Body of pancreas (tissue), 4 donors: ENCODE data around the gene TMEM245. TPM values are rescaled to one million over a fixed set of nuclear protein-coding genes. Genes with fewer than 3 reads are reported as not detected.
"Not testable (repeated sequence)": the region's sequence is repeated elsewhere in the genome, so short reads cannot be mapped to it uniquely, and the experiment has no call there.

Source experiments
- ATAC-seq: fragments of 150-250 bp; one replicate; pipeline ENCODE4 v1.9.1; 2016
- DNase-seq, 4 donors: peaks; one replicate each; pipeline ENCODE4 v3.0.0-alpha.2; 2019
- H3K27ac ChIP-seq, 4 donors: fragments of 200-600 bp; sonication (generic); 1 replicate in 3 of 4; 2 replicates in 1 of 4; pipeline versions ENCODE4 v1.5.1 to v1.6.1; 2016 to 2019; ENCODE audit warnings: mild to moderate bottlenecking in 1 of 4, mixed read lengths in 1 of 4, moderate library complexity in 1 of 4
- H3K27me3 ChIP-seq, 2 donors: fragments of 200-600 bp; sonication (generic); one replicate each; pipeline ENCODE4 v1.6.0; 2016; ENCODE audit warnings: mild to moderate bottlenecking in 1 of 2
- H3K36me3 ChIP-seq, 2 donors: fragments of 200-600 bp; sonication (generic); replicated peaks in 1 of 2; 2 replicates each; pipeline ENCODE4 v1.5.1; 2016; ENCODE audit warnings: low read depth in 2 of 2; ENCODE audit not compliant: insufficient read depth in 1 of 2
- H3K4me1 ChIP-seq: fragments of 200-600 bp; sonication (generic); one replicate; pipeline ENCODE4 v1.6.0; 2016
- H3K4me3 ChIP-seq, 2 donors: fragments of 200-600 bp; sonication (generic); 1 replicate in 1 of 2; 2 replicates in 1 of 2; pipeline ENCODE4 v1.5.1; 2016 to 2019
- H3K9me3 ChIP-seq, 3 donors: fragments of 200-600 bp; sonication (generic); 1 replicate in 2 of 3; 2 replicates in 1 of 3; pipeline ENCODE4 v1.5.1; 2016
- CTCF ChIP-seq, 7 experiments: fragments of 450-650 bp in 4 of 7; fragments of 200-600 bp in 3 of 7; sonication (generic) in 3 of 7; IDR thresholded peaks; one replicate each; pipeline ENCODE4 v1.5.1; 2016 to 2019; ENCODE audit warnings: antibody characterized with exemption in 7 of 7
- POLR2A ChIP-seq, 3 donors: fragments of 450-650 bp; IDR thresholded peaks; one replicate each; pipeline ENCODE4 v1.6.1; 2016; ENCODE audit warnings: antibody characterized with exemption in 3 of 3, mild to moderate bottlenecking in 2 of 3
- WGBS, 2 donors: methylation state at CpG; one replicate each; pipeline ENCODE4 v1.1.5; 2017; 5-methylcytosine and 5-hydroxymethylcytosine counted together
- intact Hi-C: fragments of 100-400 bp; cut with DNase I; formaldehyde crosslinking; loops from one replicate; pipeline ENCODE4 v1.15.1; 2023
- total RNA-seq, 2 donors: library from RNA; depleted of rRNA; stranded (reverse); fragments of >200 nt; gene quantifications; one replicate each; pipeline ENCODE4 v1.1.0, GENCODE V29; 2016

TMEM245 gene
- total RNA-seq, 2 donors from 2014 or later: 38.9 to 47.0 TPM

GRCh38 chr9:109129470-109130197 is 9.9 kb upstream of the TMEM245 start:
- intact Hi-C loops: no loop called here
- 31 to 36% methylated on average over 6 of the region's 6 CpGs for WGBS, 2 donors

DNA sequence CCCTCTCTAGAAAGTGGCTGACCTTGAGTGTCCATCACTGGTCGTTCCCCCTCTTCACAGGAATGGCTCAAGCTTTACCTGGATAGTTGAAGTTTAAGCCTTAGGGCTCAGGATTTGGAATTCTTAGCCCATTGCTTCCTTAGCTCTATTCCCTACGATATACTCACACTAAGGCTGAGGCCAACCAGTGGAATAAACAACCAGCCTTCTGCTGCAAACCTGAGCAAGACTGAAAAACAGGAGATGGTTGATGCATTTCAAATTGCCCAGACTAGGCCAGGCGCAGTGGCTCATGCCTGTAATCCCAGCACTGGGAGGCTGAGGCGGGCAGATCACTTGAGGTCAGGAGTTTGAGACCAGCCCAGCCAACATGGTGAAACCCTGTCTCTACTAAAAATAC is 6.9 kb upstream of the TMEM245 start:
- H3K27ac ChIP-seq, H3K4me3 ChIP-seq, ATAC-seq, intact Hi-C loops, H3K9me3 ChIP-seq, H3K4me1 ChIP-seq, H3K27me3 ChIP-seq, H3K36me3 ChIP-seq, DNase-seq: not testable (repeated sequence)
- 69 to 70% methylated on average over 2 to 4 of the region's 4 CpGs for WGBS, 2 donors

More at GRCh38 chr9:109129470-109130197, 9.9 kb upstream of the TMEM245 start:
- no peak for DNase-seq
- no peak overlapping the region for H3K27ac ChIP-seq
- no peaks in the 10 kb centered on the region for H3K4me1 ChIP-seq
- H3K4me3 ChIP-seq: no peak overlapping the region
- H3K36me3 ChIP-seq: no peaks in the 10 kb centered on the region
- H3K9me3 ChIP-seq: peaks cover 0 to 3% (median 0%) of the 10 kb centered on the region in 3 donors
- peak; percentile 45 for ATAC-seq
- no peak for TF ChIP-seq POLR2A (IDR thresholded peaks at IDR 0.05)
- no peak for TF ChIP-seq CTCF (IDR thresholded peaks at IDR 0.05)
- no peaks in the 10 kb centered on the region for H3K27me3 ChIP-seq

DNA sequence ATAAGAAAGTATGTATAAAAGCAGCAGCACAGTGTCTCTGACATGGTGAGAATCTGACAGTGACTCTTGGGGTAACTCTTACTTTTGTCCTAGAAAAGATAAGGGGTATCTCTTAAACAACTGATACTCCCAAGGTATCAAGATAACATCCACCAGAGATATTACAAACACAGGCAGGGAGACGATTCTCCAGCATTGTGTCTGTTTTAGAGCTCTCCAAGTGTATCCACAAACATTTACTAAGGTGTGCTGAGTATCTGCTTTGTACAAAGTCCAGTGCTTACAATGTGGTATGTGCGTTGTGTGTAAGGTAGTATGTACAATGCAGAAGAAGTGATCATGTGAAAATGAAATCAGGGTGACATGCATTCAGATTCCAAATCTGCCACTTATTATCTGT is 4.4 kb upstream of the TMEM245 start:
- Histone ChIP-seq H3K4me1 (peaks cover 6% of the 10 kb centered on the region), H3K9me3 (no peaks in the 10 kb centered on the region), H3K27me3 (no peaks in the 10 kb centered on the region), H3K4me3 (no peak overlapping the region), H3K27ac (no peak overlapping the region), H3K36me3 (no peaks in the 10 kb centered on the region)
- intact Hi-C loops: no loop called here
- WGBS, 2 donors: 32 to 47% methylated on average over 2 of the region's 2 CpGs
- DNase-seq: no peak
- TF ChIP-seq CTCF (IDR thresholded peaks at IDR 0.05) (no peak), POLR2A (IDR thresholded peaks at IDR 0.05) (no peak)
- ATAC-seq: no peak

- Histone ChIP-seq H3K9me3 (no peaks in the 10 kb centered on the region), H3K27ac (no peak overlapping the region), H3K36me3 (no peaks in the 10 kb centered on the region), H3K4me1 (peaks cover 10% of the 10 kb centered on the region), H3K4me3 (no peak overlapping the region), H3K27me3 (no peaks in the 10 kb centered on the region)
- intact Hi-C loops: no loop called here
- no peak for ATAC-seq
- WGBS, 2 donors: 68 to 81% methylated on average over 11 to 12 of the region's 12 CpGs
- TF ChIP-seq POLR2A (IDR thresholded peaks at IDR 0.05) (no peak), CTCF (IDR thresholded peaks at IDR 0.05) (no peak)
- no peak for DNase-seq
Measured at GRCh38 chr9:109122726-109123621, 3.2 kb upstream of the TMEM245 start.

- no peak overlapping the region for H3K27ac ChIP-seq
- H3K36me3 ChIP-seq: no peaks in the 10 kb centered on the region
- H3K9me3 ChIP-seq: no peaks in the 10 kb centered on the region
- H3K4me1 ChIP-seq: peaks cover 26% of the 10 kb centered on the region
- no peak for ATAC-seq
- H3K4me3 ChIP-seq: no peak overlapping the region
- no peak for DNase-seq
- WGBS, 2 donors: 70 to 75% methylated on average over 11 of the region's 11 CpGs
- intact Hi-C loops: no loop called here
- H3K27me3 ChIP-seq: no peaks in the 10 kb centered on the region
- TF ChIP-seq CTCF (IDR thresholded peaks at IDR 0.05) (no peak), POLR2A (IDR thresholded peaks at IDR 0.05) (no peak)
Measured at GRCh38 chr9:109121232-109121796, 1.6 kb upstream of the TMEM245 start.
